Keratinocyte (primary cell): ENCODE measurements around the gene GOLT1B. TPM values are rescaled to one million over a fixed set of nuclear protein-coding genes. Genes with fewer than 3 reads are reported as not detected.

Experiments used
- DNase-seq: peaks from one replicate; pipeline ENCODE4 v3.0.0-alpha.2; 2011; ENCODE audit warnings: low read depth, missing footprints, low spot score
- FAIRE-seq: peaks from 2 replicates; lab custom pipeline; 2011; peaks lifted over from hg19 to GRCh38; lab: Jason Lieb, UNC
- H2AFZ ChIP-seq: 2 replicates; pipeline ENCODE4 v1.6.0; 2012; ENCODE audit warnings: low read length, control low read depth, inconsistent platforms; ENCODE audit not compliant: control insufficient read depth
- H3K27ac ChIP-seq: 2 replicates; pipeline ENCODE4 v1.5.1; 2011; ENCODE audit warnings: low read length; ENCODE audit not compliant: control insufficient read depth, insufficient read depth
- H3K27me3 ChIP-seq: 3 replicates; pipeline ENCODE4 v1.6.0; 2011; ENCODE audit warnings: low read length; ENCODE audit not compliant: control insufficient read depth, insufficient read depth; ENCODE audit errors: extremely low read depth
- H3K36me3 ChIP-seq, 2 experiments: 2 replicates in 1 of 2; 3 replicates in 1 of 2; pipeline ENCODE4 v1.5.1; 2011; ENCODE audit warnings: low read length in 2 of 2, mild to moderate bottlenecking in 1 of 2; ENCODE audit not compliant: control insufficient read depth in 2 of 2, insufficient read depth in 2 of 2; ENCODE audit errors: extremely low read depth in 1 of 2
- H3K4me1 ChIP-seq: 3 replicates; pipeline ENCODE4 v1.5.1; 2011; ENCODE audit warnings: low read length; ENCODE audit not compliant: control insufficient read depth, insufficient read depth; ENCODE audit errors: extremely low read depth
- H3K4me2 ChIP-seq: 3 replicates; pipeline ENCODE4 v1.6.0; 2011; ENCODE audit warnings: low read depth, low read length; ENCODE audit not compliant: control insufficient read depth, insufficient read depth; ENCODE audit errors: extremely low read depth
- H3K4me3 ChIP-seq, 3 experiments: fragments of 200-600 bp in 1 of 3; sonication (generic) in 1 of 3; 2 replicates in 2 of 3; 3 replicates in 1 of 3; pipeline ENCODE4 v1.5.1; 2011 to 2016; ENCODE audit warnings: low read length in 3 of 3, mild to moderate bottlenecking in 3 of 3, control low read depth in 2 of 3, inconsistent platforms in 1 of 3, low read depth in 1 of 3, mixed read lengths in 1 of 3, mixed run types in 1 of 3, moderate library complexity in 1 of 3; ENCODE audit not compliant: control insufficient read depth in 2 of 3, insufficient read depth in 2 of 3; ENCODE audit errors: extremely low read depth in 1 of 3
- H3K79me2 ChIP-seq: 2 replicates; pipeline ENCODE4 v1.6.0; 2012; ENCODE audit warnings: low read length; ENCODE audit not compliant: control insufficient read depth, insufficient read depth
- H3K9ac ChIP-seq: 3 replicates; pipeline ENCODE4 v1.6.0; 2011; ENCODE audit warnings: low read length; ENCODE audit not compliant: control insufficient read depth, insufficient read depth; ENCODE audit errors: extremely low read depth
- H3K9me1 ChIP-seq: 3 replicates; pipeline ENCODE4 v1.6.0; 2011; ENCODE audit warnings: low read length; ENCODE audit not compliant: control insufficient read depth, insufficient read depth; ENCODE audit errors: extremely low read depth
- H3K9me3 ChIP-seq: 2 replicates; pipeline ENCODE4 v1.5.1; 2012; ENCODE audit warnings: low read depth, low read length; ENCODE audit not compliant: control insufficient read depth
- H4K20me1 ChIP-seq: 3 replicates; pipeline ENCODE4 v1.6.0; 2011; ENCODE audit warnings: low read length; ENCODE audit not compliant: control insufficient read depth, insufficient read depth; ENCODE audit errors: extremely low read depth
- CTCF ChIP-seq, 3 experiments: IDR thresholded peaks in 1 of 3; conservative IDR thresholded peaks in 1 of 3; optimal IDR thresholded peaks in 1 of 3; 2 replicates in 2 of 3; 3 replicates in 1 of 3; pipeline versions ENCODE3 to v1.5.1; 2011; ENCODE audit warnings: low read length in 3 of 3, mild to moderate bottlenecking in 3 of 3, moderate library complexity in 2 of 3, control low read depth in 1 of 3, inconsistent platforms in 1 of 3; ENCODE audit not compliant: insufficient read depth in 2 of 3; ENCODE audit errors: extremely low read depth in 1 of 3
- EZH2 ChIP-seq: IDR thresholded peaks from one replicate; pipeline ENCODE4 v1.6.1; 2012; ENCODE audit warnings: inconsistent platforms, mild to moderate bottlenecking, low read length, moderate library complexity
- dilution Hi-C: fragments of 300-500 bp; cut with MboI; formaldehyde crosslinking; loops from one replicate; pipeline ENCODE4 v1.7.0; 2020; ENCODE audit warnings: low sequenced_read_pairs; ENCODE audit not compliant: extremely low pct_ligation_motif_present
- polyA plus RNA-seq, 5 experiments: library from polyadenylated mRNA; depleted of rRNA in 3 of 5; stranded (reverse) in 3 of 5; stranded (forward) in 1 of 5; unstranded in 1 of 5; fragments of >200 nt; gene quantifications; 1 replicate in 1 of 5; 2 replicates in 3 of 5; 3 replicates in 1 of 5; pipeline versions ENCODE4 v1.2.1 to v1.2.3, GENCODE V29; 2011 to 2012; ENCODE audit warnings: missing spikeins in 2 of 5, low read depth in 1 of 5, low replicate concordance in 1 of 5

GOLT1B gene
- polyA plus RNA-seq, 1 donor (not counting 4 experiments of a cell fraction or from before 2014, with no cell fraction given): 25.8 TPM

GRCh38 chr12:21566907-21567394 is 65.4 kb downstream of the GOLT1B start:
- H3K4me2 ChIP-seq: no peak overlapping the region
- H3K4me3 ChIP-seq: no peak overlapping the region
- DNase-seq: no peak
- H4K20me1 ChIP-seq: no peaks in the 10 kb centered on the region
- no peak overlapping the region for H3K27ac ChIP-seq
- H3K79me2 ChIP-seq: no peaks in the 10 kb centered on the region
- H3K9me1 ChIP-seq: no peaks in the 10 kb centered on the region
- no peak for FAIRE-seq
- H3K9me3 ChIP-seq: no peaks in the 10 kb centered on the region
- TF ChIP-seq CTCF (optimal IDR thresholded peaks at IDR 0.05 in 1 of 3, IDR thresholded peaks at IDR 0.05 in 1 of 3, conservative IDR thresholded peaks at IDR 0.05 in 1 of 3; ENCODE audit: extremely low read depth in 1 of 3, insufficient read depth in 2 of 3, low read length in 3 of 3) (no peak), EZH2 (no peak)
- no peak overlapping the region for H2AFZ ChIP-seq
- H3K4me1 ChIP-seq: no peaks in the 10 kb centered on the region
- H3K9ac ChIP-seq: no peak overlapping the region
- no peaks in the 10 kb centered on the region for H3K27me3 ChIP-seq
- H3K36me3 ChIP-seq: no peaks in the 10 kb centered on the region
- dilution Hi-C loops: no loop called here

Other genes starting within 250 kb of the GOLT1B start
- not detected in 3 replicates for gene SLCO1A2, start 166.9 kb upstream of the GOLT1B start, polyA plus RNA-seq
- not detected in 3 replicates for gene IAPP, start 128.9 kb upstream of the GOLT1B start, polyA plus RNA-seq
- gene PYROXD1, start 64.1 kb upstream of the GOLT1B start, polyA plus RNA-seq: 18.8 to 28.1 TPM (median 19.1 TPM) in 3 replicates
- gene RECQL, start 154 bp upstream of the GOLT1B start, polyA plus RNA-seq: 23.9 to 41.9 TPM (median 29.5 TPM) in 3 replicates
- gene SPX, start 24.5 kb downstream of the GOLT1B start, polyA plus RNA-seq: 0.07 to 0.12 TPM (median 0.12 TPM) in 3 replicates
- not detected in 3 replicates for gene GYS2, start 103.1 kb downstream of the GOLT1B start, polyA plus RNA-seq
- 500 to 1,063 TPM (median 707 TPM) in 3 replicates for gene LDHB, start 156.1 kb downstream of the GOLT1B start, polyA plus RNA-seq